ENCODE measurements around the gene CACNA1S. TPM values are rescaled to one million over a fixed set of nuclear protein-coding genes. Genes with fewer than 3 reads are reported as not detected.

The CACNA1S gene
- total RNA-seq, 1 experiment from 2014 or later: not detected

- H3K27me3 ChIP-seq (replicated peaks; ENCODE audit: insufficient read depth, low read depth, low read length, poor library complexity): no peaks in the 10 kb centered on the region
- intact Hi-C loops (cut with micrococcal nuclease; ENCODE audit: unreplicated experiment): no loop called here
- ChIA-PET CTCF (no interaction called here), POLR2A (ENCODE audit: low non-redundant PET) (no interaction called here)
- H3K27ac ChIP-seq (ENCODE audit: low read depth, low read length, poor library complexity, severe bottlenecking): no peak overlapping the region
- H3K4me1 ChIP-seq (ENCODE audit: insufficient read depth, low read length, poor library complexity, severe bottlenecking): no peaks in the 10 kb centered on the region
- BruUV-seq (replicated peaks): no TSS peak
- TF ChIP-seq EZH2 (IDR thresholded peaks at IDR 0.05; ENCODE audit: borderline replicate concordance, low read depth, low read length, poor library complexity, severe bottlenecking): no peak
- TF ChIP-seq, protein P1, sequence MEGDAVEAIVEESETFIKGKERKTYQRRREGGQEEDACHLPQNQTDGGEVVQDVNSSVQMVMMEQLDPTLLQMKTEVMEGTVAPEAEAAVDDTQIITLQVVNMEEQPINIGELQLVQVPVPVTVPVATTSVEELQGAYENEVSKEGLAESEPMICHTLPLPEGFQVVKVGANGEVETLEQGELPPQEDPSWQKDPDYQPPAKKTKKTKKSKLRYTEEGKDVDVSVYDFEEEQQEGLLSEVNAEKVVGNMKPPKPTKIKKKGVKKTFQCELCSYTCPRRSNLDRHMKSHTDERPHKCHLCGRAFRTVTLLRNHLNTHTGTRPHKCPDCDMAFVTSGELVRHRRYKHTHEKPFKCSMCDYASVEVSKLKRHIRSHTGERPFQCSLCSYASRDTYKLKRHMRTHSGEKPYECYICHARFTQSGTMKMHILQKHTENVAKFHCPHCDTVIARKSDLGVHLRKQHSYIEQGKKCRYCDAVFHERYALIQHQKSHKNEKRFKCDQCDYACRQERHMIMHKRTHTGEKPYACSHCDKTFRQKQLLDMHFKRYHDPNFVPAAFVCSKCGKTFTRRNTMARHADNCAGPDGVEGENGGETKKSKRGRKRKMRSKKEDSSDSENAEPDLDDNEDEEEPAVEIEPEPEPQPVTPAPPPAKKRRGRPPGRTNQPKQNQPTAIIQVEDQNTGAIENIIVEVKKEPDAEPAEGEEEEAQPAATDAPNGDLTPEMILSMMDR (conservative IDR thresholded peaks at IDR 0.05; ENCODE audit: low read depth, low read length): no peak
- no peaks in the 10 kb centered on the region for H3K36me3 ChIP-seq (ENCODE audit: insufficient read depth, low read length, poor library complexity, severe bottlenecking)
- H3K9me3 ChIP-seq (ENCODE audit: low read depth, low read length, poor library complexity, severe bottlenecking): no peaks in the 10 kb centered on the region
- no peak for DNase-seq (ENCODE audit: low spot score)
- H3K4me3 ChIP-seq (ENCODE audit: low read depth, low read length, poor library complexity, severe bottlenecking): no peak overlapping the region
These were observed 12.8 kb upstream of the CACNA1S start for GRCh38 chr1:201125019-201125418.

DNA sequence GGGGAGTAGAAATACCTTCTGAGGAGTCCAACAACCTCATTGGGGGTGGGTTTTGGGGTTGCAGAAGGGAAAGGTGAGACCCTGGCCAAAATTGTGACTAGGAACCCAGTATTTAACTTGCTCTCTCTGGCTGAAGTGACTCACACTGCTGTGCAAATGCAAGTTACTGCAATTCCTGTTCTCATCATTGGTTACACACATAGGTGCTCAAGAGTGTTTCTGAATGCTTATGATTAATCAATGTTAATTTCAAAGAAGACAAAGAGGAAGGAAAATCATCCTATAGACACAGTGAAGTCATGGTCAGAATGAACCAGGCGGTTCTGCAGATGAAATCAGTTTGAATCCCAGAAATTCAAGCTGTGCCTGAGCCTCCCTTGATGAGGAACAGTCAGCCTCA is 11.6 kb upstream of the CACNA1S start:
- Histone ChIP-seq H3K4me3 (ENCODE audit: low read depth, low read length, poor library complexity, severe bottlenecking) (no peak overlapping the region), H3K9me3 (ENCODE audit: low read depth, low read length, poor library complexity, severe bottlenecking) (no peaks in the 10 kb centered on the region), H3K4me1 (ENCODE audit: insufficient read depth, low read length, poor library complexity, severe bottlenecking) (no peaks in the 10 kb centered on the region), H3K27ac (ENCODE audit: low read depth, low read length, poor library complexity, severe bottlenecking) (no peak overlapping the region), H3K36me3 (ENCODE audit: insufficient read depth, low read length, poor library complexity, severe bottlenecking) (no peaks in the 10 kb centered on the region), H3K27me3 (replicated peaks; ENCODE audit: insufficient read depth, low read depth, low read length, poor library complexity) (no peaks in the 10 kb centered on the region)
- BruUV-seq (replicated peaks): no TSS peak
- TF ChIP-seq, protein P1 (conservative IDR thresholded peaks at IDR 0.05; ENCODE audit: low read depth, low read length): no peak
- no peak for TF ChIP-seq EZH2 (IDR thresholded peaks at IDR 0.05; ENCODE audit: borderline replicate concordance, low read depth, low read length, poor library complexity, severe bottlenecking)
- POLR2A ChIA-PET (ENCODE audit: low non-redundant PET): no interaction called here
- intact Hi-C loops (cut with micrococcal nuclease; ENCODE audit: unreplicated experiment): no loop called here
- CTCF ChIA-PET: no interaction called here
- no peak for DNase-seq (ENCODE audit: low spot score)

DNA sequence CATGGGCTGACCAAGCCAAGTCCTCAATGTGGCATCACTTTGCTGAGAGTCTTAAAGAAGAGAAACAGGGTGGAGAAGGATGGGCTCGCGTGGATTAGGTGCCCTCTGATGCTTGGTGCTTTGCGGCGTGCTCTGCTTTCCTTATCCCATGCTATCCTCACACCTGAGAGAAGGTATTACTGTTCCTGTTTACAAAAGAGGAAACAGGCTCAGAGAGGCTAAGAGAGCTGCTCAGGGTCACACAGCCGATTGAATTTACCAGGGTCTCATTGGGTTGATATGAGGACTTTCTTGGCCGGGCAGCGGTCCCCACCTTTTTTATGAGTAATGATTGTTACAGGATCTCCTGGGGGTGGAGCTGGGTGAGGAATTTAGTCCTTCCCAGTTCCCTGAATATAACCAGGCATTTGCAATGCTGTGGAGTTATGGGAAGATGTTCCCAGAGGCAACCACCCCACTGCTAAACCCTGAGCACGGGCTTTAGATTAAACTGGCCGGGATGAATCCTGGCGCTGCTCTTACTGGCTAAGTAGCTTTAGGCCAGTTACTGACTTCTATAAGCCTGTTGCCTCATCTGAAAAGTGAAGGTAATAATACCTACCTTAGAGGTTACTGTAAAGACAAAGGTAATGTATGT is 10.2 kb upstream of the CACNA1S start:
- H3K4me3 ChIP-seq (ENCODE audit: low read depth, low read length, poor library complexity, severe bottlenecking): no peak overlapping the region
- no peak for DNase-seq (ENCODE audit: low spot score)
- H3K9me3 ChIP-seq (ENCODE audit: low read depth, low read length, poor library complexity, severe bottlenecking): no peaks in the 10 kb centered on the region
- no TSS peak for BruUV-seq (replicated peaks)
- ChIA-PET CTCF (no interaction called here), POLR2A (ENCODE audit: low non-redundant PET) (no interaction called here)
- H3K36me3 ChIP-seq (ENCODE audit: insufficient read depth, low read length, poor library complexity, severe bottlenecking): no peaks in the 10 kb centered on the region
- no peaks in the 10 kb centered on the region for H3K27me3 ChIP-seq (replicated peaks; ENCODE audit: insufficient read depth, low read depth, low read length, poor library complexity)
- no peaks in the 10 kb centered on the region for H3K4me1 ChIP-seq (ENCODE audit: insufficient read depth, low read length, poor library complexity, severe bottlenecking)
- intact Hi-C loops (cut with micrococcal nuclease; ENCODE audit: unreplicated experiment): no loop called here
- TF ChIP-seq EZH2 (IDR thresholded peaks at IDR 0.05; ENCODE audit: borderline replicate concordance, low read depth, low read length, poor library complexity, severe bottlenecking): no peak
- TF ChIP-seq, protein P1 (conservative IDR thresholded peaks at IDR 0.05; ENCODE audit: low read depth, low read length): no peak
- H3K27ac ChIP-seq (ENCODE audit: low read depth, low read length, poor library complexity, severe bottlenecking): no peak overlapping the region

All from A673 (cell line).